GM18873 (cell line): ENCODE results near the gene KRT7.

Experiments used
- ATAC-seq: cut with Tn5 transposase; IDR thresholded peaks from one replicate; pipeline ENCODE4 v1.9.1; 2021; ENCODE audit warnings: mild to moderate bottlenecking, moderate library complexity, moderate number of reproducible peaks; ENCODE audit not compliant: unreplicated experiment, low FRiP score

KRT7 gene

GRCh38 chr12:52211716-52212585, 21.1 kb upstream of the KRT7 start:
- no peak for ATAC-seq

GRCh38 chr12:52212701-52213563, 20.1 kb upstream of the KRT7 start:
- ATAC-seq = no peak

DNA sequence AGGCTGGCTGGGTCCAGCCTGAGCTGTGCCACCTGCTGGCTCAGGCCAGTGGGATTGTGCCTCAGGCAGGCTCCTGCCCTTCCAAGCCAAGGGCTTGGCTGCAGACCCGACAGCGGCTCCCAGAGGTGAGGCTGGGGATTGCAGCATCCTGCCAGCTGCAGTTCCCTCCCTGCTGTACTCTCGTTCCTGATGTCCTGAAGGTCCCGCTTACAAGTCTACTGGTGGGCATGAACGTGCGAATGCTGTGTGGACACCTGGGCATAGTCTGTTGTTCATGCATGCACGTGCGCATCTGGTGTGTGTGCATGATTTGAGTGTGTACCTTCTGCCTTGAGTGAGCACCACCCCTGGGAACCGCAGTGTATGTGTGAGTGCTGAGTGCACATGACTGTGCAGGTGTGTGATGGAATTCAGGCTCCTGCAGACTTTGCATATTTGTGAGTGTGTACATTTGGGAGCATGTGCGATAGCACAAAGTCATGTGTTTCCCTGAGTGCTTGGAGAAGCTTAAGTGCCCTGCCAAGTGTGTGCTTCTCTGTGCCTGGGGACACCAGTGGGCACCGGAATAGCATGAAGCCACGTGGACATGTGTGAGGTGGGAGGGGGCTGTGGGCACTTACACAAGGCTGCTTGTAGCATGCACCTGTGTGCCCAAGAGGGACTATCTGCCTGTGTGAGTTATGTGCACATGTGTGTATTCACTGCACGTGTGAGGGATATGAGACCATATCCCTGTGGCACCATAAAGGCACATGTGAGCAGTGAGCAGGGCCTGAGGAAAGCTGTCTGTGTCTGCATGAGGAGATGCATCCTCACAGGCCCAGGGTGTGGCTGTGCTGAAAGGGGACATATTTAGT, 19.3 kb upstream of the KRT7 start:
- ATAC-seq = no peak

- no peak for ATAC-seq
These were observed 18.6 kb upstream of the KRT7 start for GRCh38 chr12:52214421-52214802.

DNA sequence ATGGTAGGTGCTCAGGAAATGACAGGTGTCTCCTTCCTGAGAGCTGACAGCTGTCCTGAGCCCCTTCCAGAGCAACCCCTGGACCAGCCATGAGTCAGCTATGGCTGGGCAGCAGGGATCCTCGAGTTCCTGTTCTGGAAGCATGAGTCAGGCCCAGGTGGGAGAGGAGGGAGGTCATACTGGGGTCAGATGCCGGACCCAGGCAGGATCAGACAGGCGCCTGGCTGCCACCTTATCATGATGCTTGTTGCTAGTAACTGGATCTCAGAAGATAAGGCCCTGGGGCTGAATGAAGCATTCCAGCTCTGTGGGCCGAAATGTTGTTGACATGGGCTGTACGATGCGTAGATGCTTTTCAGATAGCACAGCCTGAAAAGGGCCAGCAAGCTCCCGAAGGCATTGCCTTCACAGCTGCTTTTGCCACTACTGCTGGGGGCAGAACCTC, 17.4 kb upstream of the KRT7 start:
- ATAC-seq = no peak

- ATAC-seq = no peak
These were observed 16.9 kb upstream of the KRT7 start for GRCh38 chr12:52216100-52216499.

GRCh38 chr12:52216807-52217206, 16.2 kb upstream of the KRT7 start:
- ATAC-seq = no peak

- no peak for ATAC-seq
These were observed 15.8 kb upstream of the KRT7 start for GRCh38 chr12:52217223-52217622.

DNA sequence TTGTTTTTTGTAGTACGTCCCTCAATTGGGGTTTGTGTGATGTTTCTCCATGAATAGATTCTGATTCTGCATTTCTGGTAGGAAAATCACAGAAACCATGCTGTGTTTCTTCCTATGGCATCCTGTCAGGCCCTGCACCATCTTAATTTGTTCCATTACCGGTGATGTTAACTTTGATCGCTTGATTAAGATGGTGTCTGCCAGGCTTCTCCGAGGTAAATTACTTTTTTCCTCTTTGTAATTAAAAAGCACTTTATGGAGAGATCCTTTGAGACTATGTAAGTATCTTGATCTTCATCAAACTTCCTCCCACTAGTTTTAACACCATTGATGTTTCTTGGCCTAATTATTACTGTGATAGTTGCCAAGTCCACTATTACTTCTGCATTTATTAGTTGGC, 15.0 kb upstream of the KRT7 start:
- no peak for ATAC-seq

GRCh38 chr12:52220477-52220876, 12.6 kb upstream of the KRT7 start:
- no peak for ATAC-seq

- no peak for ATAC-seq
These were observed 11.8 kb upstream of the KRT7 start for GRCh38 chr12:52221070-52221781.

DNA sequence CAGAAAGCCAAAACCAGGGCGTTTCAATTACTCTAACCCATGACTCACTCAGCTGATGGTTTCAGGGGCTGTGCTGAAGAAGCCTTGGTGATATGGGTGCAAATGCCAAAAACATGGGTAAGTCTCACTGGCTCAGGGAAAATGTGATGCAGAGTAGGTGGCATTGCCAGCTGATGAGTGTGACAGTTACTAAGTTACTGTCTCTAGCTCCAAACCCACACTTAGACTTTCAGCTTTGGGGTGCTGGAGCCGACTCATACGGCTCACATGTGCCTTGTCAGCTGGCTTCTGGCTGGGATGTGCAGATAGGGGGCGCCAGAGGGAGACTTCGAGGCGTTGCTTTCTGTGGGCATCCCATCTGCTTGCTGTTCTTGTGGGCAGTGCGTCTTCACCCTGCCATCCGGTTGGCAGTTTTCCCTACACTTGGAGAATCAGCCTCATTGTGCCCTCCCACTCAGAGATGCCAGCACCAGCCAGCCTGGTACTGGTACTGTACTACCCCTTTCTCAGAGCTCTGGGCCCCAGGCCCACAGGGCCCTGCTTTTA, 11.1 kb upstream of the KRT7 start:
- no peak for ATAC-seq

GRCh38 chr12:52222692-52223091, 10.4 kb upstream of the KRT7 start:
- ATAC-seq = no peak

DNA sequence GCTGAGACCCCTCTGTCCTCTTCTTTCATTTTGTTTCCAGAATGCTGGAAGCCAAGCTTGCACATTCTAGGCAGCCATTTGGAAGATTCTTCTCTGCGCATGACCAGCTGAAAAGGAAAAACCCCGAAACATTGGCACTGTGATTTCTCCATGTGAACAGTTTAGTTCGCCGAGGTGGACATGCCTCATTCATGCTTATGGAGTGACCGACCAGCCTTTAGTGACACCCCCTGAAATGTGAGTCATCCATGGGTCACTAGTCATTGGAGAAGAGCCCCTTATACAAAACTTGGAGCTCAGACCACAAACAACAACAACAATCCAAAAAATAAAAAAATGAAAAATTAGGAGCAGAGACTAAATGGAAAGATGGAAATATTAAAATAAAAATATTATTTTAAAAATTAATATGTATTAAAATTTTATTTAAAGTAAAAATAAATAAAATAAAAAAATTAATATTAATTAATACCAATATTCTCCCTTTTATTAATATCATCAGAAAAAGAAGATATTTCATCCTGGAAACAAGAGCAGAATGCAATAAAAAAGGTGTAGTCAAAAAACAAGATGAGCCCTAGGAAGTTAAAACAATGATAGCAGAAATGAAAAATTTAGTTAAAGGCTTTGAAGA, 9.5 kb upstream of the KRT7 start:
- ATAC-seq = no peak

DNA sequence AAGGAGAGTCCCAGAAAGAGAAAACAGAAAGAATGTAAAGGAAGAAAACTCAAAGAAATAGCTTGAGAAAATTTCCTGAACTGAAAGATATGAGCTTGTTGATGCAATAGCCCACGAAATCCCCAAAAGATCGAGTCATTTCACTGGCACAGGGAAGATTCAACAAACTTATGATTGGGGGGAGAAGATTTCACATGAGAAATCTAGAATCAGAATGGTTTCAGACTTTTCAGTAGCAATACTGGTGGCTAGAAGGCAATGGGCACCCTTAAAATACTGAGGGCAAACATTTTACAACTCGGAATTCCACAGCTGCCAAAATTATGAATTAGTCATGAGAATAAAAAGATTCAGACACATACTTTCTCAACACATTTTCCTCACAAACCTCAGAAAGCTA, 8.9 kb upstream of the KRT7 start:
- no peak for ATAC-seq

- no peak for ATAC-seq
These were observed 7.3 kb upstream of the KRT7 start for GRCh38 chr12:52225752-52226151.

- ATAC-seq = no peak
These were observed 6.6 kb upstream of the KRT7 start for GRCh38 chr12:52226446-52226845.

- no peak for ATAC-seq
These were observed 5.4 kb upstream of the KRT7 start for GRCh38 chr12:52227606-52228166.

DNA sequence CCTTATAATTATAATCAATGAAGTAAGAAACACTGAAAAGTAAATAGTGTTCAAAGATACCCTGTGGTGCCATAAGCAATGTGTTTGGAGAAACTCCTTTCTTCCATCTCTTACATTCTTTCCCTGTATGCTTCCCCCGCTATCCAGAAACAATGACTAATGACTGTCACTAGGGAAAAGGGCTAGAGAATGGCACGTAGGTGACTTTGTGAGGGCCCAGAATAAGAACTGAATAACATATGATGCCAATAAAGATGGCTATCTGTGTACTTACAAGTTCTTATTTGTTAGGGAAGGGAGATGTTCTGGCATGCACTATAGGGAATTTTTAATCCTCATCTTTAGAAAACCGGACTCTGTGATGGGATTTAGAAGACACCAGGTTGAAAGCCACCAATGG, 4.7 kb upstream of the KRT7 start:
- ATAC-seq = no peak
